Measurements from ENCODE around the gene CYP4F12.

Gene CYP4F12

GRCh38 chr19:15672580-15673175 is at the start of gene CYP4F12:
Gene CYP4F12 (plus strand): TSS chr19:15673087. CDS start chr19:15673530, 443 bp downstream.
- DNase-seq (ENCODE audit: low read depth, low spot score): no peak

- no peak for DNase-seq (ENCODE audit: low read depth, low spot score)
Observed at GRCh38 chr19:15623711-15624318, 49.1 kb upstream of the CYP4F12 start.

DNA sequence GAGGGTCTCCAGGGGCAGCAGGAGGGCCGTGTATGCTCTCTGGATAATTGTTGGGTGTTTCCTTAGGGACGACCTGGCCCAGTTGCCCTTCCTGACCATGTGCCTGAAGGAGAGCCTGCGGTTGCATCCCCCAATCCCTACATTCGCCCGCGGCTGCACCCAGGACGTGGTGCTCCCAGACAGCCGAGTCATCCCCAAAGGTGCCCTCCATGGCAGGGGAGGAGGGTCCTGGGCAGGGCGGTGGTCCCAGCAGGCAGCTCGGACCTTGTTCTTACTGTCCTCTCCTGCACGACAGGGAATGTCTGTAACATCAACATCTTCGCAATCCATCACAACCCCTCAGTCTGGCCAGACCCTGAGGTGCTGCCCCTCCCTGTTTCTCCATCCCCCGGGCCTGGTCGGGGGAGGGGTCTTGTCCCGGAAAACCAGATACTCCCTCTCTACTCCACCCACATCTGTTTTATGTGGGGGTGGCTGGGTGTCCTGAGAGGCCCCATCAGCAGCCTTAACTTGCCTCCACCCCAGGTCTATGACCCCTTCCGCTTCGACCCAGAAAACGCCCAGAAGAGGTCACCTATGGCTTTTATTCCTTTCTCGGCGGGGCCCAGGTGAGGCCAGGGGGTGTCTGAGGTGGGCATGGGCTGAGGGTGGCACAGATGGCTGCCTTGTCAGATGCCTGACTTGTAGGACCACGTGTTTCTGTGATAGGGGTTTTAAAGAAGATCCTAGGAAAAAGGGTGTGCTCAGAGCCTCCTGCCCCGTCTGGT is 44.5 kb upstream of the CYP4F12 start:
- no peak for DNase-seq (ENCODE audit: low read depth, low spot score)

GRCh38 chr19:15629003-15629880 is 43.6 kb upstream of the CYP4F12 start:
- no peak for DNase-seq (ENCODE audit: low read depth, low spot score)

DNA sequence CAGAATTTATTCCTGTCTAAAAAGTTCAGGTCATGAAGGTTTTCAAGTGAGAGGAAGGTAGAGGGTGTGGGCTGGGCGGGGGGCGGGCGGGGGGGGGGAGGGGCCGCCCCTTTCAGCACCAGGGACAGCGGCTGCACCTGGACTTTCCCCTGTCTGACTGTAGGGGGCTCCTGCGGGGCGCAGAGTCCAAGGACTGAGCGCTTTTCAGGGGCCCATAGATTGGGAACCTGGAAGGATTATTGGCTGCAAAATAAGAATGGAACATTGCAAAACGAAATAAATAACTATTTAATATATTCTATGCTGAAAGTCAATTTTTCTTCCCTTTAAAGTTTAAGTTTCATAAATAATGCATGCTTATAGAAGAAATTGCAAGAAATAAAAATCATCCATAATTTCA is 41.1 kb upstream of the CYP4F12 start:
- DNase-seq (ENCODE audit: low read depth, low spot score): no peak

DNA sequence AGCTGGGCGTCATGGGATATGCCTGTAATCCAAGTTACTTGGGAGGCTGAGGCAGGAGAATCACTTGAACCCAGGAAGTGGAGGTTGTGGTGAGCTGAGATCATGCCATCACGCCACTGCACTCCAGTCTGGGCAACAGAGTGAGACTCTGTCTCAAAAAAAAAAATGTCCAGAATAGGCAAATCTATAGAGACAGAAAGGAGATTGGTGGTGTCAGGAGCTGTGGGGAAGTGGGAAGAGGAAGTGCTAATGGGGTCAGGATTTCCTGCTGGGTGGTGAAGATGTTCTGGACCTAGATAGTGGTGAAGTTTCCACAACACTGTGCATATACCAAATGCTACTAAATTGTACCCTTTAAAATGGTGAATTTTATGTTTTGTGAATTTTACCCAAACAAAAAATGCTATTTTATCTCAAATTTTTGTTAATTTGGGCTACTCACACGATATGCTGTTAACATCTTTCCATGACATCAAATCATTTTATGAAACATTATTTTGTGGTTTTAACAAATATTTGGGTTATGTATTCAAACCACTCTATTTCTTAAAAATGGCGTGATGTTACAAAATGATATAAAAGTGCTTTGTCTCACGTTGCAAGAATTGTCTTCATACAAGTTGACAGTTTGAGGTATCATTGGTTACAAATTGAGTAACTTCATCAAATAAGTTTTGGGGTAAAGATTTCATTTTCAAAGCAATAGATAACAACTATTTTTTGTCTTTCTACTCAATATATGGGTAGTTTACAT is 39.6 kb upstream of the CYP4F12 start:
- no peak for DNase-seq (ENCODE audit: low read depth, low spot score)

GRCh38 chr19:15634105-15634504 is 38.8 kb upstream of the CYP4F12 start:
- no peak for DNase-seq (ENCODE audit: low read depth, low spot score)

- no peak for DNase-seq (ENCODE audit: low read depth, low spot score)
Observed at GRCh38 chr19:15635016-15635805, 37.7 kb upstream of the CYP4F12 start.

GRCh38 chr19:15636026-15636425 is 36.9 kb upstream of the CYP4F12 start:
- DNase-seq (ENCODE audit: low read depth, low spot score): no peak

GRCh38 chr19:15639596-15639995 is 33.3 kb upstream of the CYP4F12 start:
- no peak for DNase-seq (ENCODE audit: low read depth, low spot score)

GRCh38 chr19:15640294-15640903 is 32.5 kb upstream of the CYP4F12 start, which contains the start of gene CYP4F3:
Gene CYP4F3 (plus strand): TSS chr19:15640897. CDS start chr19:15641416, 519 bp downstream.
- DNase-seq (ENCODE audit: low read depth, low spot score): no peak

DNA sequence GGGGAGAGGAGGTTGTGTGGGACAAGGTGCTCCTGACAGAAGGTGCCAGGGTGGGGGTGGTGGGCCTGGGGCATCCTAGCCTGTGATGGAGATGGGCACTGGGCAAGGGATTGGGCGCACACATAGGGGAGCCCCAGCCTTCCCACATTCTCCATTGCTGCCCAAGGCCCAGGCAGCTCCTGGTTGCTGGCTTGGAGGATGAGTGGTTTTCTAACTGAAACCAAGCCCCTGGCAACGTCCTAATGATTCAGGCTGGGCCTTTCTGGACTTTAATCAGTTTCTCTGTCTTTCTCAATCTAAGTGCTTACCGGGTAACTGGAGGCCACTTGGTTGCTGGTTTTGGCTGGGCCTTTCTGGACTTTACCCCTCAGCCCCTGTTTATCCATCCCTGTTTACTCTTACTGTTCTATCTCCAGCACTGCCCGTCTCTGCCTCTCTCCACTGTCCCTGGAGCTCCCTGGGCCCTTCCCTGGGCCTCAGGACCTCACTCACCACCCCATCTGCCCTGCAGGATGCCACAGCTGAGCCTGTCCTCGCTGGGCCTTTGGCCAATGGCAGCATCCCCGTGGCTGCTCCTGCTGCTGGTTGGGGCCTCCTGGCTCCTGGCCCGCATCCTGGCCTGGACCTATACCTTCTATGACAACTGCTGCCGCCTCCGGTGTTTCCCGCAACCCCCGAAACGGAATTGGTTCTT is 31.8 kb upstream of the CYP4F12 start:
- no peak for DNase-seq (ENCODE audit: low read depth, low spot score)

GRCh38 chr19:15641901-15642491 is 30.9 kb upstream of the CYP4F12 start:
- no peak for DNase-seq (ENCODE audit: low read depth, low spot score)

DNA sequence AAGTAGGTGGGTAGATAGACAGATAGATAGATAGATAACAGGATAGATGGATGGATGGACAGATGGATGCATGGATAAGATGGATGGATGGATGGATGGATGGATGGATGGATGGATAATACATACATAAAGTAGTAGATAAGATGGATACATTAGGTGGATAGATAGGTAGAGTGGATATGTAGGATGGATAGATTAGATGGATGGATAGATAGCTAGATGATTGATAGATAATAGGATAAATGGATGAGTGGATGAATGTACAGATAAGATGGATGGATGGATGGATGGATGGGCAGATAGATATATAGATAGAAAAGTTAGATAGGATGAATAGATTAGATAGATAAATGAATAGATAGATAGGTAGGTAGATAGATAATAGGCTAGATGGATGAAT is 30.1 kb upstream of the CYP4F12 start:
- no peak for DNase-seq (ENCODE audit: low read depth, low spot score)

DNA sequence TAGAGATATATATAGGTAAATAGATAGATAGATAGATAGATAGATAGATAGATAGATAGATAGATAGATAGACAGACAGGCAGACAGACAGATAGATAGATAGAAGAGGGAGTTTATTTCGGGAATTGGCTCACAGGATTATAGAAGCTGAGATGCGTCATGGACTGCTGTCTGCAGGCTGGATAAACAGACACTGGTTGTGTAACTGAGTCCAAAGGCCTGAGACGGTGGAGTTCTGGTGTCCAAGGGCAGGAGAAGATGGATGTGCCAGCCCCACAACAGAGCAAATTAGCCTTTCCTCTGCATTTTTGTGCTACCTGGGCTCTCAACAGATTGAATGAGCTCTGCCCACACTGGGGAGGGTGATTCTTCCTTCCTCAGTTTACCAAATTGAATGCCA is 29.5 kb upstream of the CYP4F12 start:
- DNase-seq (ENCODE audit: low read depth, low spot score): no peak

DNA sequence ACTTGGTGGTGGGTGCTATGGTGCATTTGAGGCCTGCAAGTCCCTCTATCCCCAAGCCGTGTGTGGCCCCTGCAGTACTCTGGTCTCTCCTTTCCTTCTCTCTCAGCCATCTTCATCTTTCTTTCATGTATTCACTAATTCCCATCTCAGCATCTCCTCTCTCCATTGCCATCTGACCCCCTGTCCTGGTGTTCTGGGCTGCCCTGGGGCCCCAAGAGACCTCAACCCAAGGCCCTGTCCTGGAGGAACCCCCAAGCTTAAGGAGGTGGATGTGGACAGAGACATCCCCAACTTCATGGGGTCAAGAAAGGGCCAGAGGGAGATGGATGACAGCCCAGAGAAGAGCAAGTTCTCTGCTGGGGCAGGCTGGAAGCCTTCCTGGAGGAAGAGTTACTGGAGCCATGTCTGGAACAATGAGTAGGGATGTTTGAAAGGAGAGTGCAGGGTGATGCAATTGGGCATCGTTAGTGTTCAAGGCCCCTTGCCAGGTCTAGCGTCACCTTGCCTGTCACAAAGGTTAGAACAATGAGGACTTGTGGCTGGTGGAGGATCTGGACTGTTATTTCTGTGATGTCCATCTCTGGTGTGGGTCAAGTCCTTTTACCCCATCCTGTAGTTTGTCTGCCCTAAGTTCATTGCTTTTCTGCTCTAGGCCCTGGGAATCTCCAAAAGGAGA is 28.7 kb upstream of the CYP4F12 start:
- DNase-seq (ENCODE audit: low read depth, low spot score): no peak

DNA sequence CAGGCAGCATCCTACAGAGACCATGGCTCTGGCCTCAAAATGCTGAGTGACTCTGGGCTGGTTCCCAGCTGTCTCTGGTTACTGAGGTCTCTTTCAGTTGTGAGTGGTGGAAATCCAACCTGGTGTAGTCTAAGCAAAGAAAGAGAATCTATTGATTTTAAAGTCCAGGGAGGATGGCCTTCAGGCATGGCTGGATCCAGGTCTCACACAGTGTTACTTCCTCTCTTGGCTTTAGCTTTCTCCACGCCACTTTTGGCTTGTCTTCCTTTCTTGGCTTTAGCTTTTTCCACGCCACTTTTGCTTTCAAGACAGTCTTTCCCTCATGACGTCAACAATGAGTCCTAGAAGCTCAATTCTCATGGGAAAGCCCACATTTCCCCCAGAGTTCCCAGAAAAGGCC is 28.1 kb upstream of the CYP4F12 start:
- no peak for DNase-seq (ENCODE audit: low read depth, low spot score)

- no peak for DNase-seq (ENCODE audit: low read depth, low spot score)
Observed at GRCh38 chr19:15649526-15649925, 23.4 kb upstream of the CYP4F12 start.
